T-helper 1 cell (primary cell): Measurements from ENCODE around the gene STAB2.
"Not testable (repeated sequence)": the region's sequence is repeated elsewhere in the genome, so short reads cannot be mapped to it uniquely, and the experiment has no call there.

Experiments used
- DNase-seq, 5 donors: peaks; one replicate each; pipeline ENCODE4 v3.0.0-alpha.2; 2012 to 2020

Gene STAB2

GRCh38 chr12:103783744-103784664 lies 196.9 kb downstream of the STAB2 start:
- DNase-seq: no peak

GRCh38 chr12:103785243-103786031 lies 198.4 kb downstream of the STAB2 start:
- no peak for DNase-seq

GRCh38 chr12:103786201-103786600 lies 199.1 kb downstream of the STAB2 start:
- no peak for DNase-seq

- DNase-seq: no peak
Measured at GRCh38 chr12:103791350-103791920, 204.4 kb downstream of the STAB2 start.

DNA sequence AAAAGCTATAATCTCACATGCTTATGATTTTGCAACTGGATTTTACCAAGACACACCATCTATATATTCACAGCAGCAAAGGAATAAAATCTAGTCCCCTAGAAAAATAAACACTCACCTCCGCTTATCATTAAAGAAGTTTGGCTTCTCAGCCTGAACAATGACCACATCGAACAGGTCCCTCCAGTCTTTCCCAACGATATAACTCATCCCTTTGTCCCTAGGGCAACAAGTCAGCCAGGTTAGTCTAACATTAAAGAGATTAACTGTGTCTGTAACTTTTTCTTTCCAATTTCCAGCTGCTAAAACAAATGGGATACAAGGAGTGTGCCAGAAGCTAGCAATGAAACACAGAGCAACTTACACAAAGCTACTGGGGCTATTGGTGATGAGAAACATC lies 206.0 kb downstream of the STAB2 start:
- DNase-seq: no peak

DNA sequence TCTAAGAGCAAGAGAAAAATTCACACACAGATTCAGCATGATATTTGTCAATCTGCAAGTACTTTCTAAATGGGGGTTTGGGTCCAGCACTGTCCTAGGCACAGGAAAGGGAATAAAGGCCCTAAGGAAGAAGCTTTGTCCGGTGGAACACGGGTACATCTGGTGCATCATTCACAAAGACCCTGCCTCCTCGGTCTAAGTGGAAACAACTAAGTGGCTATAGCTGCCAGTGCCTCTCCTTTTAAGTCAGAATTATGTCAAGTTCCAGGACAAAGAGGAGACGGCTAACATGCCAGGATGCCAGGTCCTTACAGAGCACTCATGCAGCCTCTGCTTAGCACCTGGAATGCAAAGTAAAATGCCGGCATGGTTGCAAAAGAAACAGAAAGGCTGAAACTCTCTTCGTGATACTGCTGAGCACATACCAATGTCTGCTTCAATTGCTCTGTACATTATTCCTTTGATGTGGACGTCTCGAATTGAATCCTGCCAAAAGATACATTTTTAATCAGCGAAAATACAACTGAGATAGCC lies 206.5 kb downstream of the STAB2 start:
- no peak for DNase-seq

DNA sequence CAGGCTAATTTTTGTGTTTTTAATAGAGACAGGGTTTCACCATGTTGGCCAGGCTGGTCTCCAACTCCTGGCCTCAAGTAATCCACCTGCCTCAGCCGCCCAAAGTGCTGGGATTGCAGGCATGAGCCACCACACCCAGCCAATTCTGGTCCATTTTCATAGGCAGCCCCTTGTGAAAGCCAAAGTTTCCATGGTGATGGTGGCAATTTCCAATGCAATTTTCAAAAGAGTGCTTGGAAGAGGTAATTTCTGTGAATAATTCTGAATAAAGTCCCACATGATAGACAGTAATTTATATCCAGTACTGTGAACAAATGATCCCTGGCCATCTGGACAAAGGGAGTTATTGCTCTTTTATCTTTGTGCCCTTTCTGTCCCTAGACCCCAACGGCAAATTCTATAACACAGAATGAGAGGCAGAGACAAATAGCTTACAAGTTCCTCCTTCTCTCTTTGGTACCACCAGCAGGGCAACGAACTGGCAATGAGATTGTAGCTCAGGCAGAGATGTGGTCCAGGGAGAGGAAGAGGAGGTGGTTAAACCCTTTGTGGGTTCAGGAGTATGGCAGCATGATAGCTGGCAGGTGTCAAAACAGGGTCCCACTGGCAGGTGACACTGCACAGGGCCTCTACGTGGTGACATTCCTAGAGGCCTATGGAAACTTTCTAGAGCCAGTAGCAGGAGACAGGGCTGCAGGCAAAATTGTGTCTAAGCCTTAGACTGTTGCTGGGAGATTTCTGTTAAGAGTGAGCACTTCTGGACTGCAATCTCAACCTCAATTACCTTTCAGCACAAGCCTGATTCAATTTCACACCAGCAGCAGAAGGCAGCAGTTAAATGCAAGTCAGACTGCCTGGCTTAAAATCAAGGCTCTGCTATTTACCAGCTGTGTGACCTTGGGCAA lies 207.5 kb downstream of the STAB2 start:
- no peak for DNase-seq

DNA sequence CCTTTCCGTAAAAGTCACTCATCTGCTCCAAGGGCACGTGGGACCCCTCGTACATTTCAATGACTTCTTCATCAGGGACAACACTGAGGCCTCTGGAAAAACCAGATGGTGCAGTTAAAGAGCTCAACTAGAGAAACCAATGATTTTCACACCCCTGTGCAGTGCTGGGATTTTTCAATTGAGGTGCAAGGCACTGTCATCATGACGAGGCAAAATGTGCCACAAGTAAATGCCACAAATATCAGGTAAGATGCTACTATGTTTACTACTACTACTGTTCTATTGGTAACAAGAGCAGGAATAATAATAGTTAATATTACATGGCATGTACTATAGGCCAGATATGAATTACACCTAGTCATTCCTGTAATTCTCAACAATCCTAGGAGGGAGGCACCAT lies 211.5 kb downstream of the STAB2 start:
- no peak for DNase-seq

DNA sequence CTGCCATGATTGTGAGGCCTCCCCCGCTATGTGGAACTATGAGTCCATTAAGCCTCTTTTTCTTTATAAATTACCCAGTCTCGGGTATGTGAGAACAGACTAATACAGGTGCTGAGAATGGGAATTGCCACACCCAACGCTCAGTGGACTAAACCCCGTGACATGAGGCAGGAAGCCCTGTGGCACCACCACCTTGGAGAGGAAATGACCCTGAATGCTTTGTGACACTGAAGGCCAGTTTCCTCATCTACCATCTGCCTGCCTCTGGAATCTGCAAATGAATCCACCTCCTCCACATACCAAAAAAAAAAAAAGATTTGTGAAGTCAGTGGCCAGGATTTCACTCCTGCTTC lies 212.4 kb downstream of the STAB2 start:
- DNase-seq: no peak

- no peak for DNase-seq
Measured at GRCh38 chr12:103799857-103800771, 213.0 kb downstream of the STAB2 start.

- DNase-seq: no peak
Measured at GRCh38 chr12:103801709-103802585, 214.9 kb downstream of the STAB2 start.

- DNase-seq: no peak
Measured at GRCh38 chr12:103802586-103802886, 215.5 kb downstream of the STAB2 start.

DNA sequence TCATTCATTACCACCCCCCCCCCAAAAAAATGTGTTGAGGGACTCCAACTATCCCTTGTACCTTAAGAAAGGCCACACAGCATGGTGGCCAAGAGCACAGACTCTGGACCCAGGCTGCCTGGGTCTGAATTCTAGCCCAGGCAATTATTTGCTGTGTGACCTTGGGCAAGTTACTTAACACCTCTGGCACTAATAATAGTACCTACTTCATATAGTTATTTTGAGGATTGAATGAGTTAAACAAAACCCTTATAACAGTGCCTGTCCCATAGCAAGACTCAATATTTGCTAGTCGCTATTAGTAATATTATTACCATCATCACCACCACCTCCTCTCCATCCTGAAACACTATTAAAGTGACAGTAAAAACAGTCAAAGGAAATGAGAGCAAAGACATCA lies 216.8 kb downstream of the STAB2 start:
- no peak for DNase-seq

DNA sequence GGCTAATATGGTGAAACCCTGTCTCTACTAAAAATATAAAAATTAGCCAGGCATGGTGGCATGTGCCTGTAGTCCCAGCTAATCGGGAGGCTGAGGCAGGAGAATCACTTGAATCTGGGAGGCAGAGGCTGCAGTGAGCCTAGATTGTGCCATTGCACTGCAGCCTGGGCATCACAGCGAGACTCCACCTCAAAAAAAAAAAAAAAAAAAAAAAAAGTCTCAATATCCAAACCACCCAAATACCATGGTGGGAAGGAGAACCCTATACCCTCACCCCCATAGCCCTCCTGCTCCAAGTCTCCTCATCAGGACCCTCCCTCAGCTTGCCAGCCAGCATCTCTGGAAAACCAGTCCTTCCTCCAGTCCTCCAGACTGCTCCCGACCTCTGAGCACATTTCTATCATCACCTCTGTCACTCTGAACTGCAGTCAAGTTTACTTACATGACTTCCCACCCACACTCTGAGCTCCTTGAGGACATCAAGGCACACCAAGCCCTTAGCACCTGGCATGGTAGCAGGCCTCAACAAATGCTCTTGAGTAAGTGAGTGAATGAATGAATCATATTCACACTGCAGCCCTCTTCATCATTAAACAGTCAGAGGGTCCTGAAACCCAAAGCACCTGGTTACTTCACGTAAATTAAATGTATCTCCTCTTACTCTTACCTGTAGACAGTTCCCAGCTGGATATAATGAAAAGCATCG lies 218.7 kb downstream of the STAB2 start:
- DNase-seq: no peak

DNA sequence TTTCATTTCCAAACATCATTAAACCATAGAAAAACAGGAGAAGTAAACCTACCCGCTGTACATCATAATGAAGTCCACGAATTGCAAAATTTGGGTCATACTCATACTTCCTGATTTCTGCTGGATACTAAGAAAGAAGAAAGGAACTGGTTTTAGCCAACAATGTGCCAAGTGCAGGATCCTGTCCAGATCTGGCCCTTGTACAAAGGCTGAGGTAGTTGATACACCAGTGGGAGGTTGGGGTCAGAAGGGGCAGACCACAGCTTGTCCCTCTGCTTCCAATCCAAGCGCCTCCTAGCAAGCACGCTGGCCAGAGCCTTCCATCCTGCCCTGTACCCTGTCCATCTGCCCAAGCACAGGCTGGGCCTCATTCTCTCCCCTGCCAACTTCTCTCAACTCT lies 219.7 kb downstream of the STAB2 start:
- no peak for DNase-seq

GRCh38 chr12:103807561-103808238 lies 220.6 kb downstream of the STAB2 start:
- no peak for DNase-seq

- no peak for DNase-seq
Measured at GRCh38 chr12:103808239-103808880, 221.3 kb downstream of the STAB2 start.

DNA sequence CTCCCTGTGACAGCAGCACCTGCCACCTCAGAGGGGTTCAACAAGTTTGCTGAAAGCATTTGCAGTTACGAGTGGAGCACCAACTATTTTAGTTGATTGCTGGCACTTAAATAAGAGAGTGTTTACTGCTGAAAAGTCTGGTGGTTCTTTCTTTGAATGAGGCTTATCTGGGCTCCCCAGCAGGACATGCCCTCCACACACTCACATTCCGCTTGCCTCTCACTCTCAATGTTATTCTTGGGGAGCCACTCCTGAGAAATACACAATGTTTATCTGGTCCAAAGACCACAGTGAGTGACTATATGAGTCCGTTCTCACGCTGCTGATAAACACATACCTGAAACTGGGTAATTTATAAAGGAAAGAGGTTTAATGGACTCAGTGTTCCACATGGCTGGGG lies 222.1 kb downstream of the STAB2 start:
- no peak for DNase-seq

- not testable (repeated sequence) for DNase-seq
Measured at GRCh38 chr12:103809639-103810038, 222.6 kb downstream of the STAB2 start.
